Endothelial cell of umbilical vein (primary cell): ENCODE results near the gene CXCL17.

Source experiments
- EZH2 ChIP-seq: IDR thresholded peaks from 2 replicates; pipeline ENCODE4 v1.6.1; 2012; ENCODE audit warnings: borderline replicate concordance, low read depth, mild to moderate bottlenecking, moderate library complexity, low read length, inconsistent platforms; ENCODE audit not compliant: severe bottlenecking
- JUN ChIP-seq: IDR thresholded peaks from 2 replicates; pipeline ENCODE4 v1.6.1; 2011; ENCODE audit warnings: borderline replicate concordance, low read depth; ENCODE audit not compliant: insufficient read length, insufficient read depth
- POLR2A ChIP-seq: IDR thresholded peaks from 2 replicates; pipeline ENCODE4 v1.6.1; 2012; ENCODE audit warnings: low read depth, mild to moderate bottlenecking, control low read depth, low read length
- POLR2AphosphoS5 ChIP-seq: IDR thresholded peaks from 2 replicates; pipeline ENCODE4 v1.6.1; 2012; ENCODE audit warnings: low read depth, mild to moderate bottlenecking, control low read depth, low read length, moderate library complexity; ENCODE audit not compliant: insufficient read depth
- TF ChIP-seq, protein P1 (sequence below), 2 donors: IDR thresholded peaks; 1 replicate in 1 of 2; 2 replicates in 1 of 2; pipeline ENCODE4 v1.5.1; 2011; ENCODE audit warnings: low read length in 2 of 2, mild to moderate bottlenecking in 2 of 2, moderate library complexity in 2 of 2, control low read depth in 1 of 2, inconsistent platforms in 1 of 2, low read depth in 1 of 2; ENCODE audit not compliant: insufficient read depth in 1 of 2; ENCODE audit errors: extremely low read depth in 1 of 2

DNA sequence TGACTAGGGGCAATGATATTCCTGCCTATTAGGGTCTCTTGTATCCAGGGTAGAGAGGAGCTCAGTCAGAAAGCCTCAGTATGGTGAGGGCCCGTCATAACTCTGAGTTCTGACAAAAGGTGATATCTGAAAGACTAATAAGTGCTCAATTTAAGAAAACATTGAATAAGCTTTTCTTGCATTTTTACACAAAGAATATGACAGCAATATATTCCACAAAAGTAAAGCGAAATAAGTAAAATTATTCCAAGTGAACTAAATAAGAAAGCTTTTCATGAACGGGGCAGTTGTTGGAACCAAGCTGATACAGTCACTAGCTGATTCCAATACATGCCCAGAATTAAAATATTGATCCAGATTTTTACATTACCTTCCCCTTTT lies 45.0 kb upstream of the CXCL17 start:
- TF ChIP-seq, protein P1, sequence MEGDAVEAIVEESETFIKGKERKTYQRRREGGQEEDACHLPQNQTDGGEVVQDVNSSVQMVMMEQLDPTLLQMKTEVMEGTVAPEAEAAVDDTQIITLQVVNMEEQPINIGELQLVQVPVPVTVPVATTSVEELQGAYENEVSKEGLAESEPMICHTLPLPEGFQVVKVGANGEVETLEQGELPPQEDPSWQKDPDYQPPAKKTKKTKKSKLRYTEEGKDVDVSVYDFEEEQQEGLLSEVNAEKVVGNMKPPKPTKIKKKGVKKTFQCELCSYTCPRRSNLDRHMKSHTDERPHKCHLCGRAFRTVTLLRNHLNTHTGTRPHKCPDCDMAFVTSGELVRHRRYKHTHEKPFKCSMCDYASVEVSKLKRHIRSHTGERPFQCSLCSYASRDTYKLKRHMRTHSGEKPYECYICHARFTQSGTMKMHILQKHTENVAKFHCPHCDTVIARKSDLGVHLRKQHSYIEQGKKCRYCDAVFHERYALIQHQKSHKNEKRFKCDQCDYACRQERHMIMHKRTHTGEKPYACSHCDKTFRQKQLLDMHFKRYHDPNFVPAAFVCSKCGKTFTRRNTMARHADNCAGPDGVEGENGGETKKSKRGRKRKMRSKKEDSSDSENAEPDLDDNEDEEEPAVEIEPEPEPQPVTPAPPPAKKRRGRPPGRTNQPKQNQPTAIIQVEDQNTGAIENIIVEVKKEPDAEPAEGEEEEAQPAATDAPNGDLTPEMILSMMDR (IDR thresholded peaks at IDR 0.05; ENCODE audit: extremely low read depth in 1 of 2, insufficient read depth in 1 of 2, low read depth in 1 of 2, low read length in 2 of 2): no peak
- no peak for TF ChIP-seq EZH2
- TF ChIP-seq POLR2A: no peak
- no peak for TF ChIP-seq JUN
- TF ChIP-seq POLR2AphosphoS5: no peak
